Measurements from ENCODE around the gene TLCD3B.
A peak's percentile ranks its signal among the peaks of the same experiment; 100 is the strongest.
"Not testable (repeated sequence)": the region's sequence is repeated elsewhere in the genome, so short reads cannot be mapped to it uniquely, and the experiment has no call there.

The TLCD3B gene

GRCh38 chr16:30017277-30017656, 13.8 kb downstream of the TLCD3B start:
- no peak overlapping the region for H3K4me3 ChIP-seq (ENCODE audit: low read depth, low read length)
- H3K9ac ChIP-seq (ENCODE audit: low read depth, low read length) = no peak overlapping the region
- no peaks in the 10 kb centered on the region for H3K36me3 ChIP-seq (ENCODE audit: control insufficient read depth, insufficient read depth, low read length)
- no peaks in the 10 kb centered on the region for H3K9me3 ChIP-seq (ENCODE audit: control insufficient read depth, insufficient read depth, low read length)
- peaks cover 1% of the 10 kb centered on the region for H3K27me3 ChIP-seq (ENCODE audit: control insufficient read depth, insufficient read depth, low read length)
- H3K4me1 ChIP-seq (ENCODE audit: control insufficient read depth, insufficient read depth, low read length) = no peaks in the 10 kb centered on the region

- Histone ChIP-seq H3K36me3 (ENCODE audit: control insufficient read depth, insufficient read depth, low read length) (no peaks in the 10 kb centered on the region), H3K9ac (ENCODE audit: low read depth, low read length) (no peak overlapping the region), H3K9me3 (ENCODE audit: control insufficient read depth, insufficient read depth, low read length) (no peaks in the 10 kb centered on the region), H3K4me1 (ENCODE audit: control insufficient read depth, insufficient read depth, low read length) (no peaks in the 10 kb centered on the region), H3K27me3 (ENCODE audit: control insufficient read depth, insufficient read depth, low read length) (peaks cover 2% of the 10 kb centered on the region), H3K4me3 (ENCODE audit: low read depth, low read length) (no peak overlapping the region)
These were observed 14.4 kb downstream of the TLCD3B start for GRCh38 chr16:30016555-30017276.

- not testable (repeated sequence) for H3K4me1 ChIP-seq (ENCODE audit: control insufficient read depth, insufficient read depth, low read length); H3K9me3 ChIP-seq (ENCODE audit: control insufficient read depth, insufficient read depth, low read length); H3K36me3 ChIP-seq (ENCODE audit: control insufficient read depth, insufficient read depth, low read length); H3K9ac ChIP-seq (ENCODE audit: low read depth, low read length); H3K27me3 ChIP-seq (ENCODE audit: control insufficient read depth, insufficient read depth, low read length); H3K4me3 ChIP-seq (ENCODE audit: low read depth, low read length)
These were observed 15.6 kb downstream of the TLCD3B start for GRCh38 chr16:30015450-30015849.

GRCh38 chr16:30012598-30012997, 18.5 kb downstream of the TLCD3B start:
- peaks cover 15% of the 10 kb centered on the region for H3K27me3 ChIP-seq (ENCODE audit: control insufficient read depth, insufficient read depth, low read length)
- not testable (repeated sequence) for H3K36me3 ChIP-seq (ENCODE audit: control insufficient read depth, insufficient read depth, low read length); H3K4me3 ChIP-seq (ENCODE audit: low read depth, low read length); H3K4me1 ChIP-seq (ENCODE audit: control insufficient read depth, insufficient read depth, low read length); H3K9me3 ChIP-seq (ENCODE audit: control insufficient read depth, insufficient read depth, low read length); H3K9ac ChIP-seq (ENCODE audit: low read depth, low read length)

- H3K9me3 ChIP-seq (ENCODE audit: control insufficient read depth, insufficient read depth, low read length) = no peaks in the 10 kb centered on the region
- no peaks in the 10 kb centered on the region for H3K4me1 ChIP-seq (ENCODE audit: control insufficient read depth, insufficient read depth, low read length)
- H3K4me3 ChIP-seq (ENCODE audit: low read depth, low read length) = peak overlapping the region; percentile 68
- peaks cover 15% of the 10 kb centered on the region for H3K27me3 ChIP-seq (ENCODE audit: control insufficient read depth, insufficient read depth, low read length)
- H3K9ac ChIP-seq (ENCODE audit: low read depth, low read length) = no peak overlapping the region
- no peaks in the 10 kb centered on the region for H3K36me3 ChIP-seq (ENCODE audit: control insufficient read depth, insufficient read depth, low read length)
These were observed 19.2 kb downstream of the TLCD3B start for GRCh38 chr16:30011714-30012504.

GRCh38 chr16:30010844-30011713, 20.0 kb downstream of the TLCD3B start, which contains the start of gene DOC2A:
DOC2A (minus strand) TSS chr16:30011027; CDS start chr16:30010222, 805 bp downstream.
- no peaks in the 10 kb centered on the region for H3K4me1 ChIP-seq (ENCODE audit: control insufficient read depth, insufficient read depth, low read length)
- H3K9ac ChIP-seq (ENCODE audit: low read depth, low read length) = no peak within 1 kb of the TSS
- H3K9me3 ChIP-seq (ENCODE audit: control insufficient read depth, insufficient read depth, low read length) = no peaks in the 10 kb centered on the region
- peak within 1 kb of the TSS; percentile 68 for H3K4me3 ChIP-seq (ENCODE audit: low read depth, low read length)
- peaks cover 7% of the 10 kb centered on the region for H3K36me3 ChIP-seq (ENCODE audit: control insufficient read depth, insufficient read depth, low read length)
- H3K27me3 ChIP-seq (ENCODE audit: control insufficient read depth, insufficient read depth, low read length) = peaks cover 15% of the 10 kb centered on the region

- Histone ChIP-seq H3K36me3 (ENCODE audit: control insufficient read depth, insufficient read depth, low read length) (peaks cover 12% of the 10 kb centered on the region), H3K9me3 (ENCODE audit: control insufficient read depth, insufficient read depth, low read length) (no peaks in the 10 kb centered on the region), H3K4me3 (ENCODE audit: low read depth, low read length) (peak overlapping the region; percentile 61), H3K4me1 (ENCODE audit: control insufficient read depth, insufficient read depth, low read length) (no peaks in the 10 kb centered on the region), H3K27me3 (ENCODE audit: control insufficient read depth, insufficient read depth, low read length) (peaks cover 15% of the 10 kb centered on the region), H3K9ac (ENCODE audit: low read depth, low read length) (no peak overlapping the region)
These were observed 20.9 kb downstream of the TLCD3B start for GRCh38 chr16:30009990-30010843.

- peaks cover 14% of the 10 kb centered on the region for H3K36me3 ChIP-seq (ENCODE audit: control insufficient read depth, insufficient read depth, low read length)
- H3K9ac ChIP-seq (ENCODE audit: low read depth, low read length) = no peak overlapping the region
- peaks cover 15% of the 10 kb centered on the region for H3K27me3 ChIP-seq (ENCODE audit: control insufficient read depth, insufficient read depth, low read length)
- H3K4me3 ChIP-seq (ENCODE audit: low read depth, low read length) = no peak overlapping the region
- no peaks in the 10 kb centered on the region for H3K9me3 ChIP-seq (ENCODE audit: control insufficient read depth, insufficient read depth, low read length)
- no peaks in the 10 kb centered on the region for H3K4me1 ChIP-seq (ENCODE audit: control insufficient read depth, insufficient read depth, low read length)
These were observed 21.8 kb downstream of the TLCD3B start for GRCh38 chr16:30009085-30009862.

GRCh38 chr16:30007378-30007895, 23.6 kb downstream of the TLCD3B start:
- H3K4me3 ChIP-seq (ENCODE audit: low read depth, low read length) = no peak overlapping the region
- H3K36me3 ChIP-seq (ENCODE audit: control insufficient read depth, insufficient read depth, low read length) = peaks cover 28% of the 10 kb centered on the region
- H3K27me3 ChIP-seq (ENCODE audit: control insufficient read depth, insufficient read depth, low read length) = peaks cover 15% of the 10 kb centered on the region
- H3K9ac ChIP-seq (ENCODE audit: low read depth, low read length) = no peak overlapping the region
- no peaks in the 10 kb centered on the region for H3K4me1 ChIP-seq (ENCODE audit: control insufficient read depth, insufficient read depth, low read length)
- no peaks in the 10 kb centered on the region for H3K9me3 ChIP-seq (ENCODE audit: control insufficient read depth, insufficient read depth, low read length)

GRCh38 chr16:30006659-30007377, 24.3 kb downstream of the TLCD3B start:
- Histone ChIP-seq H3K9ac (ENCODE audit: low read depth, low read length) (no peak overlapping the region), H3K27me3 (ENCODE audit: control insufficient read depth, insufficient read depth, low read length) (peaks cover 12% of the 10 kb centered on the region), H3K9me3 (ENCODE audit: control insufficient read depth, insufficient read depth, low read length) (no peaks in the 10 kb centered on the region), H3K36me3 (ENCODE audit: control insufficient read depth, insufficient read depth, low read length) (peaks cover 34% of the 10 kb centered on the region), H3K4me3 (ENCODE audit: low read depth, low read length) (no peak overlapping the region), H3K4me1 (ENCODE audit: control insufficient read depth, insufficient read depth, low read length) (no peaks in the 10 kb centered on the region)

All from iPS-15b (cell line).